SU-DHL-6 (cell line): ENCODE data around the gene PRMT3.

Experiments
- H2AFZ ChIP-seq: fragments of 200-600 bp; sonication (generic); 2 replicates; pipeline ENCODE4 v1.6.1; 2014; ENCODE audit warnings: low read depth, mild to moderate bottlenecking, moderate library complexity, mixed read lengths, antibody characterized with exemption, low read length; ENCODE audit not compliant: severe bottlenecking
- H3F3A ChIP-seq: fragments of 200-600 bp; shearing (Covaris generic); 2 replicates; pipeline ENCODE4 v1.6.0; 2016; ENCODE audit warnings: antibody characterized with exemption, mild to moderate bottlenecking; ENCODE audit not compliant: insufficient read depth
- H3K27ac ChIP-seq: fragments of 200-600 bp; sonication (generic); 2 replicates; pipeline ENCODE4 v1.5.1; 2016; ENCODE audit warnings: low read depth, mild to moderate bottlenecking, low read length, moderate library complexity, mixed read lengths
- H3K27me3 ChIP-seq: fragments of 200-600 bp; sonication (generic), shearing (Covaris generic); 2 replicates; pipeline ENCODE4 v1.6.0; 2014; ENCODE audit warnings: mild to moderate bottlenecking, low read length
- H3K36me3 ChIP-seq: fragments of 200-600 bp; sonication (generic); 2 replicates; pipeline ENCODE4 v1.6.1; 2014; ENCODE audit warnings: mild to moderate bottlenecking, low read length, mixed read lengths
- H3K4me2 ChIP-seq: fragments of 300-600, 200-600 bp; shearing (Covaris generic), sonication (generic); 2 replicates; pipeline ENCODE4 v1.6.0; 2014; ENCODE audit warnings: low read length, low read depth, mild to moderate bottlenecking; ENCODE audit not compliant: poor library complexity, severe bottlenecking
- H3K4me3 ChIP-seq: fragments of 200-600 bp; sonication (generic); 2 replicates; pipeline ENCODE4 v1.5.1; 2014; ENCODE audit warnings: antibody characterized with exemption, low read length, mild to moderate bottlenecking, mixed read lengths; ENCODE audit not compliant: insufficient read depth, poor library complexity, severe bottlenecking
- H3K79me2 ChIP-seq: fragments of 200-600 bp; sonication (generic); 2 replicates; pipeline ENCODE4 v1.6.1; 2014; ENCODE audit warnings: mild to moderate bottlenecking, low read length, moderate library complexity; ENCODE audit not compliant: insufficient read depth
- H3K9ac ChIP-seq: fragments of 200-600 bp; sonication (generic); 2 replicates; pipeline ENCODE4 v1.7.0; 2014; ENCODE audit warnings: mild to moderate bottlenecking, low read length
- H3K9me2 ChIP-seq: fragments of 200-600 bp; sonication (generic); replicated peaks from 2 replicates; pipeline ENCODE4 v1.6.1; 2014; ENCODE audit warnings: low read length; ENCODE audit not compliant: insufficient read depth
- H3K9me3 ChIP-seq: fragments of 200-600 bp; sonication (generic); 2 replicates; pipeline ENCODE4 v1.6.1; 2014; ENCODE audit warnings: low read length, mixed read lengths; ENCODE audit not compliant: insufficient read depth
- H4K20me1 ChIP-seq: fragments of 200-600 bp; sonication (generic); 2 replicates; pipeline ENCODE4 v1.6.1; 2014; ENCODE audit warnings: low read depth, mild to moderate bottlenecking, antibody characterized with exemption, low read length, moderate library complexity, mixed read lengths
- EZH2phosphoT487 ChIP-seq: fragments of 200-600 bp; sonication (generic), shearing (Covaris generic); conservative IDR thresholded peaks from 2 replicates; pipeline ENCODE4 v1.6.1; 2018; ENCODE audit warnings: mild to moderate bottlenecking, antibody characterized with exemption, low read length, moderate library complexity, mixed read lengths
- TF ChIP-seq, protein P1 (sequence below): fragments of 200-600 bp; sonication (generic); IDR thresholded peaks from one replicate; pipeline ENCODE4 v1.5.1; 2017; ENCODE audit warnings: antibody characterized with exemption, mild to moderate bottlenecking, low read length, moderate library complexity; ENCODE audit not compliant: insufficient read depth, poor library complexity, severe bottlenecking

PRMT3 gene

DNA sequence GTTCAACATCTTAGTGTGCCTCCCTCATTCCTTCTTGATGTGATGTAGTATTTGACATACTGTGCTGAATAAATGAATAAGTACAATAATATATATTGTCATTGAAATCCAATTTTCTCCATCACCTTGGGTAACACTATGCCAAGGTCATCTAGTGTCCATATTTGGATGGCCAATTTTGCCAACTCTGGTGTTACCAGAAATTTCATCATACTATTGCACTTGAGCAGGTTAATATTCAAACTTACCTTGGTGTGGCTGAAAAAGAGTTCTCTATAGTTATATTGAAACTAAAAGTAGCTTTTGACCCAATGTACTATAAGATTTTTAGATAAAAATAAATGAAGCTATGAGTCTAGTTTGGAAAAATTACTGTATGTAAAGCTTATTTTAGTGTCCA is 113.7 kb downstream of the PRMT3 start:
- no peak overlapping the region for H3K27ac ChIP-seq
- H3K9ac ChIP-seq = no peak overlapping the region
- no peaks in the 10 kb centered on the region for H3K9me2 ChIP-seq

DNA sequence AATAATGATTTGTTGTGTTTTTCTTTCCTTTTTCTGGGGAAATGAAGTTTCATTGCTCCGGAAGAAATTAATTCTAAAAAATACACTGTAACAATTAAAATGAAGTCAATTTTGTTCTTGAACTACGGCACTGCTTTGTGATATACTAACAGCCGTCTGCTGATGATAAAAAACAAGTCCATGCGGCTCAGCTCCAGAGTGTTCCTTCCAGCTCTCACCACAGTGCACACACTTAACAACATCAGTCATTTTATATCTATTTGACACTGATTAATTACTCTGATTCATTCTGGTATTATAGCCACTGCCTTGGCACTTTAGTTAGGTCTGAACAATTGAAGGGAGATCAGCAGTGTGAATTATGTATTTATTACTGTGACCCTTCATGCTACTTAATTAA is 114.5 kb downstream of the PRMT3 start:
- Histone ChIP-seq H3K9me2 (no peaks in the 10 kb centered on the region), H3K79me2 (no peaks in the 10 kb centered on the region), H3K4me3 (no peak overlapping the region), H3K9ac (no peak overlapping the region), H2AFZ (no peak overlapping the region), H4K20me1 (no peaks in the 10 kb centered on the region), H3K27me3 (no peaks in the 10 kb centered on the region), H3K4me2 (no peak overlapping the region), H3K9me3 (no peaks in the 10 kb centered on the region), H3K36me3 (peaks cover 47% of the 10 kb centered on the region), H3F3A (no peaks in the 10 kb centered on the region), H3K27ac (no peak overlapping the region)
- TF ChIP-seq EZH2phosphoT487 = no peak
- TF ChIP-seq, protein P1, sequence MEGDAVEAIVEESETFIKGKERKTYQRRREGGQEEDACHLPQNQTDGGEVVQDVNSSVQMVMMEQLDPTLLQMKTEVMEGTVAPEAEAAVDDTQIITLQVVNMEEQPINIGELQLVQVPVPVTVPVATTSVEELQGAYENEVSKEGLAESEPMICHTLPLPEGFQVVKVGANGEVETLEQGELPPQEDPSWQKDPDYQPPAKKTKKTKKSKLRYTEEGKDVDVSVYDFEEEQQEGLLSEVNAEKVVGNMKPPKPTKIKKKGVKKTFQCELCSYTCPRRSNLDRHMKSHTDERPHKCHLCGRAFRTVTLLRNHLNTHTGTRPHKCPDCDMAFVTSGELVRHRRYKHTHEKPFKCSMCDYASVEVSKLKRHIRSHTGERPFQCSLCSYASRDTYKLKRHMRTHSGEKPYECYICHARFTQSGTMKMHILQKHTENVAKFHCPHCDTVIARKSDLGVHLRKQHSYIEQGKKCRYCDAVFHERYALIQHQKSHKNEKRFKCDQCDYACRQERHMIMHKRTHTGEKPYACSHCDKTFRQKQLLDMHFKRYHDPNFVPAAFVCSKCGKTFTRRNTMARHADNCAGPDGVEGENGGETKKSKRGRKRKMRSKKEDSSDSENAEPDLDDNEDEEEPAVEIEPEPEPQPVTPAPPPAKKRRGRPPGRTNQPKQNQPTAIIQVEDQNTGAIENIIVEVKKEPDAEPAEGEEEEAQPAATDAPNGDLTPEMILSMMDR = no peak

More for the DNA sequence above, 113.7 kb downstream of the PRMT3 start:
- no peak overlapping the region for H3K4me2 ChIP-seq
- H4K20me1 ChIP-seq = no peaks in the 10 kb centered on the region
- no peak overlapping the region for H2AFZ ChIP-seq
- H3K4me3 ChIP-seq = no peak overlapping the region
- peaks cover 44% of the 10 kb centered on the region for H3K36me3 ChIP-seq
- no peaks in the 10 kb centered on the region for H3F3A ChIP-seq
- TF ChIP-seq, protein P1 = no peak
- TF ChIP-seq EZH2phosphoT487 = no peak
- H3K27me3 ChIP-seq = no peaks in the 10 kb centered on the region
- no peaks in the 10 kb centered on the region for H3K79me2 ChIP-seq
- H3K9me3 ChIP-seq = no peaks in the 10 kb centered on the region

DNA sequence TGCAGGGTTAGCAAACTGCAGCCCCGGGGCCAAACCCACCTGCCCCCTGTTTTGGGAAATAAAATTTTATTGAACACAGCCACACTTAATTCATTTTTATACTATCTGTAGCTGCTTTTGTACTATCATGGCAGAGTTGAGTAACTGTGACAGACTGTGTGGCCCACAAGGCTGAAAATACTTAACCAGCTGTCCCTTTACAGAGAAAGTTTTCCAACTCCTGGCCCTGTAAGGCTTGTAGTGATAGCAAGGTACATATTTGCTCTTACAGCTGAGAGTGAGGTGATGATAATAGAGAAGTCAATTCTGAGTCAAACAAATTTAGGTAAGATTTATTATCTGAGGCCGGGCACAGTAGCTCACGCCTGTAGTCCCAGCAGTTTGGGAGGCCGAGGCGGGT is 124.5 kb downstream of the PRMT3 start:
- no peaks in the 10 kb centered on the region; the same call in 1 of the 2 replicates for H3F3A ChIP-seq
- no peaks in the 10 kb centered on the region for H3K9me2 ChIP-seq
- TF ChIP-seq, protein P1 = no peak
- TF ChIP-seq EZH2phosphoT487 = no peak
- no peaks in the 10 kb centered on the region for H3K9me3 ChIP-seq
- no peak overlapping the region for H3K9ac ChIP-seq
- H3K27me3 ChIP-seq = no peaks in the 10 kb centered on the region
- no peak overlapping the region for H3K4me3 ChIP-seq
- no peak overlapping the region for H3K4me2 ChIP-seq
- peaks cover 7% of the 10 kb centered on the region; the same call in 1 of the 2 replicates for H3K36me3 ChIP-seq
- H4K20me1 ChIP-seq = no peaks in the 10 kb centered on the region
- no peak overlapping the region for H3K27ac ChIP-seq
- no peak overlapping the region for H2AFZ ChIP-seq
- no peaks in the 10 kb centered on the region for H3K79me2 ChIP-seq
